ENCODE data around the gene TOM1L1.

Gene TOM1L1

GRCh38 chr17:54980375-54980774 lies 79.7 kb downstream of the TOM1L1 start:
- Mint-ChIP-seq H3K27me3 (no peaks in the 10 kb centered on the region), H3K27ac (no peak overlapping the region), H3K4me1 (ENCODE audit: low read depth) (peaks cover 20% of the 10 kb centered on the region), H3K36me3 (peaks cover 15% of the 10 kb centered on the region), H3K9me3 (ENCODE audit: low read depth) (no peaks in the 10 kb centered on the region), H3K4me3 (no peak overlapping the region)

GRCh38 chr17:54982399-54982798 lies 81.7 kb downstream of the TOM1L1 start:
- no peaks in the 10 kb centered on the region for H3K27me3 Mint-ChIP-seq
- H3K9me3 Mint-ChIP-seq (ENCODE audit: low read depth), result no peaks in the 10 kb centered on the region
- H3K4me3 Mint-ChIP-seq, result no peak overlapping the region
- peaks cover 12% of the 10 kb centered on the region for H3K36me3 Mint-ChIP-seq
- H3K4me1 Mint-ChIP-seq (ENCODE audit: low read depth), result peaks cover 9% of the 10 kb centered on the region
- no peak overlapping the region for H3K27ac Mint-ChIP-seq

GRCh38 chr17:54983260-54983659 lies 82.6 kb downstream of the TOM1L1 start:
- Mint-ChIP-seq H3K27me3 (no peaks in the 10 kb centered on the region), H3K27ac (no peak overlapping the region), H3K36me3 (peaks cover 12% of the 10 kb centered on the region), H3K4me3 (no peak overlapping the region), H3K9me3 (ENCODE audit: low read depth) (no peaks in the 10 kb centered on the region), H3K4me1 (ENCODE audit: low read depth) (peaks cover 7% of the 10 kb centered on the region)

- Mint-ChIP-seq H3K27me3 (no peaks in the 10 kb centered on the region), H3K4me3 (no peak overlapping the region), H3K9me3 (ENCODE audit: low read depth) (no peaks in the 10 kb centered on the region), H3K36me3 (peaks cover 5% of the 10 kb centered on the region), H3K27ac (no peak overlapping the region), H3K4me1 (ENCODE audit: low read depth) (peaks cover 3% of the 10 kb centered on the region)
Measured at GRCh38 chr17:54985476-54985875, 84.8 kb downstream of the TOM1L1 start.

- H3K27ac Mint-ChIP-seq, result no peak overlapping the region
- H3K4me1 Mint-ChIP-seq (ENCODE audit: low read depth), result peaks cover 2% of the 10 kb centered on the region
- peaks cover 3% of the 10 kb centered on the region for H3K36me3 Mint-ChIP-seq
- H3K4me3 Mint-ChIP-seq, result no peak overlapping the region
- H3K27me3 Mint-ChIP-seq, result no peaks in the 10 kb centered on the region
- H3K9me3 Mint-ChIP-seq (ENCODE audit: low read depth), result no peaks in the 10 kb centered on the region
Measured at GRCh38 chr17:54990118-54990517, 89.5 kb downstream of the TOM1L1 start.

- Mint-ChIP-seq H3K4me3 (no peak overlapping the region), H3K9me3 (ENCODE audit: low read depth) (no peaks in the 10 kb centered on the region), H3K27me3 (no peaks in the 10 kb centered on the region)
Measured at GRCh38 chr17:54991567-54991966, 90.9 kb downstream of the TOM1L1 start.

GRCh38 chr17:54992797-54993639 lies 92.4 kb downstream of the TOM1L1 start:
- Mint-ChIP-seq H3K36me3 (peaks cover 3% of the 10 kb centered on the region), H3K27me3 (no peaks in the 10 kb centered on the region), H3K27ac (no peak overlapping the region), H3K4me1 (ENCODE audit: low read depth) (no peaks in the 10 kb centered on the region), H3K9me3 (ENCODE audit: low read depth) (no peaks in the 10 kb centered on the region), H3K4me3 (no peak overlapping the region)

More at GRCh38 chr17:54991567-54991966, 90.9 kb downstream of the TOM1L1 start:
- Mint-ChIP-seq H3K36me3 (peaks cover 3% of the 10 kb centered on the region), H3K4me1 (ENCODE audit: low read depth) (no peaks in the 10 kb centered on the region), H3K27ac (no peak overlapping the region)

- H3K36me3 Mint-ChIP-seq, result peaks cover 7% of the 10 kb centered on the region
- no peaks in the 10 kb centered on the region for H3K4me1 Mint-ChIP-seq (ENCODE audit: low read depth)
- no peak overlapping the region for H3K27ac Mint-ChIP-seq
Measured at GRCh38 chr17:54996441-54996840, 95.8 kb downstream of the TOM1L1 start.

GRCh38 chr17:55002458-55002857 lies 101.8 kb downstream of the TOM1L1 start:
- H3K9me3 Mint-ChIP-seq (ENCODE audit: low read depth), result no peaks in the 10 kb centered on the region

More at GRCh38 chr17:54996441-54996840, 95.8 kb downstream of the TOM1L1 start:
- Mint-ChIP-seq H3K4me3 (no peak overlapping the region), H3K9me3 (ENCODE audit: low read depth) (no peaks in the 10 kb centered on the region), H3K27me3 (no peaks in the 10 kb centered on the region)

GRCh38 chr17:55004484-55004883 lies 103.8 kb downstream of the TOM1L1 start:
- Mint-ChIP-seq H3K4me1 (ENCODE audit: low read depth) (no peaks in the 10 kb centered on the region), H3K9me3 (ENCODE audit: low read depth) (no peaks in the 10 kb centered on the region), H3K36me3 (peaks cover 17% of the 10 kb centered on the region), H3K27me3 (no peaks in the 10 kb centered on the region), H3K4me3 (no peak overlapping the region), H3K27ac (no peak overlapping the region)

More at GRCh38 chr17:55002458-55002857, 101.8 kb downstream of the TOM1L1 start:
- no peak overlapping the region for H3K27ac Mint-ChIP-seq
- no peaks in the 10 kb centered on the region for H3K27me3 Mint-ChIP-seq
- H3K4me3 Mint-ChIP-seq, result no peak overlapping the region
- H3K36me3 Mint-ChIP-seq, result peaks cover 6% of the 10 kb centered on the region
- no peaks in the 10 kb centered on the region for H3K4me1 Mint-ChIP-seq (ENCODE audit: low read depth)

- no peaks in the 10 kb centered on the region for H3K4me1 Mint-ChIP-seq (ENCODE audit: low read depth)
- no peak overlapping the region for H3K4me3 Mint-ChIP-seq
- no peaks in the 10 kb centered on the region for H3K9me3 Mint-ChIP-seq (ENCODE audit: low read depth)
- H3K36me3 Mint-ChIP-seq, result peaks cover 17% of the 10 kb centered on the region
- no peaks in the 10 kb centered on the region for H3K27me3 Mint-ChIP-seq
- H3K27ac Mint-ChIP-seq, result no peak overlapping the region
Measured at GRCh38 chr17:55005520-55005919, 104.9 kb downstream of the TOM1L1 start.

Measured in activated naive CD8-positive, alpha-beta T cell (primary cell).